Measurements from ENCODE around the gene BDP1. TPM values are rescaled to one million over a fixed set of nuclear protein-coding genes. Genes with fewer than 3 reads are reported as not detected.
"Not testable (repeated sequence)": the region's sequence is repeated elsewhere in the genome, so short reads cannot be mapped to it uniquely, and the experiment has no call there.

The BDP1 gene
- total RNA-seq, 2 donors from 2014 or later, result 26.7 to 31.9 TPM

GRCh38 chr5:71423896-71424295, 31.6 kb upstream of the BDP1 start:
- WGBS, 2 experiments (ENCODE audit: insufficient coverage in 1 of 2, insufficient read length in 1 of 2), result 93% methylated on average over 2 of the region's 3 CpGs; no CpG with 5 or more reads in 1 of the 2 experiments
- H3K27ac ChIP-seq (ENCODE audit: low read depth, low read length); H3K36me3 Mint-ChIP-seq (ENCODE audit: low read depth); H3K4me3 Mint-ChIP-seq; DNase-seq; H3K27ac Mint-ChIP-seq; H3K4me3 ChIP-seq (ENCODE audit: low read length); H3K36me3 ChIP-seq (ENCODE audit: control insufficient read depth, insufficient read depth, low read length); H3K9ac ChIP-seq (ENCODE audit: extremely low read depth, low read length, poor library complexity, severe bottlenecking); H3K9me3 Mint-ChIP-seq; H3K9me3 ChIP-seq (ENCODE audit: control insufficient read depth, low read length); H3K4me1 ChIP-seq (ENCODE audit: control insufficient read depth, insufficient read depth, low read length): not testable (repeated sequence)
- peaks cover 10% of the 10 kb centered on the region for H3K4me1 Mint-ChIP-seq
- peaks cover 22% of the 10 kb centered on the region for H3K27me3 ChIP-seq (ENCODE audit: control insufficient read depth, insufficient read depth, low read length, poor library complexity, severe bottlenecking)
- H3K27me3 Mint-ChIP-seq (ENCODE audit: insufficient read depth), result peaks cover 62% of the 10 kb centered on the region

- not testable (repeated sequence) for H3K9ac ChIP-seq (ENCODE audit: extremely low read depth, low read length, poor library complexity, severe bottlenecking); H3K4me3 Mint-ChIP-seq; H3K27ac Mint-ChIP-seq; H3K4me1 ChIP-seq (ENCODE audit: control insufficient read depth, insufficient read depth, low read length); H3K4me1 Mint-ChIP-seq; H3K9me3 ChIP-seq (ENCODE audit: control insufficient read depth, low read length); H3K36me3 Mint-ChIP-seq (ENCODE audit: low read depth); H3K4me3 ChIP-seq (ENCODE audit: low read length); H3K27ac ChIP-seq (ENCODE audit: low read depth, low read length); H3K9me3 Mint-ChIP-seq; H3K36me3 ChIP-seq (ENCODE audit: control insufficient read depth, insufficient read depth, low read length); DNase-seq
- H3K27me3 ChIP-seq (ENCODE audit: control insufficient read depth, insufficient read depth, low read length, poor library complexity, severe bottlenecking), result peaks cover 29% of the 10 kb centered on the region
- no CpG with 5 or more reads among the region's 2 CpGs for WGBS, 2 experiments (ENCODE audit: insufficient coverage in 1 of 2, insufficient read length in 1 of 2)
- peaks cover 64% of the 10 kb centered on the region for H3K27me3 Mint-ChIP-seq (ENCODE audit: insufficient read depth)
Observed at GRCh38 chr5:71426686-71427474, 28.6 kb upstream of the BDP1 start.

GRCh38 chr5:71432410-71432809, 23.0 kb upstream of the BDP1 start:
- H3K36me3 ChIP-seq (ENCODE audit: control insufficient read depth, insufficient read depth, low read length); H3K9ac ChIP-seq (ENCODE audit: extremely low read depth, low read length, poor library complexity, severe bottlenecking); H3K36me3 Mint-ChIP-seq (ENCODE audit: low read depth); H3K4me3 ChIP-seq (ENCODE audit: low read length); H3K9me3 ChIP-seq (ENCODE audit: control insufficient read depth, low read length); H3K4me3 Mint-ChIP-seq; H3K27ac Mint-ChIP-seq; H3K27ac ChIP-seq (ENCODE audit: low read depth, low read length); H3K9me3 Mint-ChIP-seq; H3K4me1 ChIP-seq (ENCODE audit: control insufficient read depth, insufficient read depth, low read length); DNase-seq; H3K4me1 Mint-ChIP-seq: not testable (repeated sequence)
- peaks cover 56% of the 10 kb centered on the region for H3K27me3 ChIP-seq (ENCODE audit: control insufficient read depth, insufficient read depth, low read length, poor library complexity, severe bottlenecking)
- peaks cover 76% of the 10 kb centered on the region for H3K27me3 Mint-ChIP-seq (ENCODE audit: insufficient read depth)
- WGBS, 2 experiments (ENCODE audit: insufficient coverage in 1 of 2, insufficient read length in 1 of 2), result 98% methylated on average over 3 of the region's 3 CpGs; no CpG with 5 or more reads in 1 of the 2 experiments

- H3K27ac ChIP-seq (ENCODE audit: low read depth, low read length); H3K27ac Mint-ChIP-seq: not testable (repeated sequence)
- 27 to 46% methylated on average over 2 of the region's 3 CpGs for WGBS, 2 experiments (ENCODE audit: insufficient coverage in 1 of 2, insufficient read length in 1 of 2)
Observed at GRCh38 chr5:71434825-71435224, 20.6 kb upstream of the BDP1 start.

GRCh38 chr5:71441564-71441963, 13.9 kb upstream of the BDP1 start:
- not testable (repeated sequence) for H3K9me3 Mint-ChIP-seq; H3K27ac ChIP-seq (ENCODE audit: low read depth, low read length); H3K4me3 ChIP-seq (ENCODE audit: low read length); H3K27me3 ChIP-seq (ENCODE audit: control insufficient read depth, insufficient read depth, low read length, poor library complexity, severe bottlenecking); H3K9ac ChIP-seq (ENCODE audit: extremely low read depth, low read length, poor library complexity, severe bottlenecking); H3K4me1 Mint-ChIP-seq; H3K9me3 ChIP-seq (ENCODE audit: control insufficient read depth, low read length); H3K4me3 Mint-ChIP-seq; H3K4me1 ChIP-seq (ENCODE audit: control insufficient read depth, insufficient read depth, low read length); DNase-seq; H3K36me3 Mint-ChIP-seq (ENCODE audit: low read depth); H3K36me3 ChIP-seq (ENCODE audit: control insufficient read depth, insufficient read depth, low read length); H3K27ac Mint-ChIP-seq
- peaks cover 45% of the 10 kb centered on the region for H3K27me3 Mint-ChIP-seq (ENCODE audit: insufficient read depth)
- WGBS, 2 experiments (ENCODE audit: insufficient coverage in 1 of 2, insufficient read length in 1 of 2), result 90% methylated on average over 1 of the region's 1 CpG; no CpG with 5 or more reads in 1 of the 2 experiments

More at GRCh38 chr5:71434825-71435224, 20.6 kb upstream of the BDP1 start:
- H3K27me3 ChIP-seq (ENCODE audit: control insufficient read depth, insufficient read depth, low read length, poor library complexity, severe bottlenecking), result peaks cover 38% of the 10 kb centered on the region
- H3K4me1 ChIP-seq (ENCODE audit: control insufficient read depth, insufficient read depth, low read length); H3K36me3 ChIP-seq (ENCODE audit: control insufficient read depth, insufficient read depth, low read length); H3K4me3 ChIP-seq (ENCODE audit: low read length); H3K36me3 Mint-ChIP-seq (ENCODE audit: low read depth); H3K4me1 Mint-ChIP-seq; H3K9me3 ChIP-seq (ENCODE audit: control insufficient read depth, low read length); H3K9me3 Mint-ChIP-seq; DNase-seq; H3K4me3 Mint-ChIP-seq; H3K9ac ChIP-seq (ENCODE audit: extremely low read depth, low read length, poor library complexity, severe bottlenecking): not testable (repeated sequence)
- peaks cover 64% of the 10 kb centered on the region for H3K27me3 Mint-ChIP-seq (ENCODE audit: insufficient read depth)

- Mint-ChIP-seq H3K27me3 (ENCODE audit: insufficient read depth) (peaks cover 34% of the 10 kb centered on the region), H3K4me1 (peaks cover 10% of the 10 kb centered on the region)
- H3K27ac ChIP-seq (ENCODE audit: low read depth, low read length); H3K9me3 Mint-ChIP-seq; H3K36me3 ChIP-seq (ENCODE audit: control insufficient read depth, insufficient read depth, low read length); H3K9me3 ChIP-seq (ENCODE audit: control insufficient read depth, low read length); H3K9ac ChIP-seq (ENCODE audit: extremely low read depth, low read length, poor library complexity, severe bottlenecking); DNase-seq; H3K4me3 Mint-ChIP-seq; H3K36me3 Mint-ChIP-seq (ENCODE audit: low read depth); H3K4me1 ChIP-seq (ENCODE audit: control insufficient read depth, insufficient read depth, low read length); H3K27me3 ChIP-seq (ENCODE audit: control insufficient read depth, insufficient read depth, low read length, poor library complexity, severe bottlenecking); H3K27ac Mint-ChIP-seq: not testable (repeated sequence)
- peak overlapping the region; percentile 53 for H3K4me3 ChIP-seq (ENCODE audit: low read length)
- 24% methylated on average over 2 of the region's 4 CpGs; no CpG with 5 or more reads in 1 of the 2 experiments for WGBS, 2 experiments (ENCODE audit: insufficient coverage in 1 of 2, insufficient read length in 1 of 2)
Observed at GRCh38 chr5:71443891-71444290, 11.6 kb upstream of the BDP1 start.

GRCh38 chr5:71445015-71445414, 10.4 kb upstream of the BDP1 start:
- Mint-ChIP-seq H3K4me3 (peak overlapping the region; percentile 49), H3K4me1 (peaks cover 10% of the 10 kb centered on the region), H3K27me3 (ENCODE audit: insufficient read depth) (peaks cover 32% of the 10 kb centered on the region)
- H3K27ac Mint-ChIP-seq; H3K36me3 ChIP-seq (ENCODE audit: control insufficient read depth, insufficient read depth, low read length); H3K27ac ChIP-seq (ENCODE audit: low read depth, low read length); H3K9ac ChIP-seq (ENCODE audit: extremely low read depth, low read length, poor library complexity, severe bottlenecking); H3K4me1 ChIP-seq (ENCODE audit: control insufficient read depth, insufficient read depth, low read length); H3K27me3 ChIP-seq (ENCODE audit: control insufficient read depth, insufficient read depth, low read length, poor library complexity, severe bottlenecking); H3K36me3 Mint-ChIP-seq (ENCODE audit: low read depth); H3K9me3 ChIP-seq (ENCODE audit: control insufficient read depth, low read length); H3K9me3 Mint-ChIP-seq; DNase-seq: not testable (repeated sequence)
- H3K4me3 ChIP-seq (ENCODE audit: low read length), result peak overlapping the region; percentile 72
- WGBS, 2 experiments (ENCODE audit: insufficient coverage in 1 of 2, insufficient read length in 1 of 2), result 53 to 86% methylated on average over 1 of the region's 1 CpG
